ENCODE results near the gene FGFR3.
"Not testable (repeated sequence)": the region's sequence is repeated elsewhere in the genome, so short reads cannot be mapped to it uniquely, and the experiment has no call there.

The FGFR3 gene

DNA sequence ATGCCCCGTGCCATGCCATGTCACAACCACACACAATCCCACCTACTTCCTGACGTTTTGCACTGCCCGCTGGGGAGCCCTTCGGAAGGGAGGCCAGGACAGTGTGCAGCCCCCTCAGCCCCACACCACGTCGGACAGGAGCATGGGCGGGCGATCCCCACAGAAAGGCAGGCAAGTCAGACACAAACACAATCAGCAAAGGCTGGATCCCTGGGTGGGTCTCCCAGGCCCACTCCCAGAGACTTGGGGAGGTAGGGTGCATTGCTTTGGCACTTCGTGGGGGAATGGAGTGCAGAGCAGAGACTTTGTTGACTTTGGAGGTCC lies 48.8 kb downstream of the FGFR3 start:
- H3K4me3 ChIP-seq (replicated peaks; ENCODE audit: low read depth, low read length): no peak overlapping the region
- no peak for DNase-seq (ENCODE audit: low read depth)
- no peak for TF ChIP-seq CTCF (IDR thresholded peaks at IDR 0.05; ENCODE audit: low read length, missing control alignments)

- H3K4me3 ChIP-seq (replicated peaks; ENCODE audit: low read depth, low read length): no peak overlapping the region
- no peak for DNase-seq (ENCODE audit: low read depth)
- no peak for TF ChIP-seq CTCF (IDR thresholded peaks at IDR 0.05; ENCODE audit: low read length, missing control alignments)
These were observed 49.3 kb downstream of the FGFR3 start for GRCh38 chr4:1842339-1842895.

GRCh38 chr4:1842993-1843448 lies 49.9 kb downstream of the FGFR3 start:
- H3K4me3 ChIP-seq (replicated peaks; ENCODE audit: low read depth, low read length): no peak overlapping the region
- DNase-seq (ENCODE audit: low read depth): peak; percentile 87
- TF ChIP-seq CTCF (IDR thresholded peaks at IDR 0.05; ENCODE audit: low read length, missing control alignments): no peak

DNA sequence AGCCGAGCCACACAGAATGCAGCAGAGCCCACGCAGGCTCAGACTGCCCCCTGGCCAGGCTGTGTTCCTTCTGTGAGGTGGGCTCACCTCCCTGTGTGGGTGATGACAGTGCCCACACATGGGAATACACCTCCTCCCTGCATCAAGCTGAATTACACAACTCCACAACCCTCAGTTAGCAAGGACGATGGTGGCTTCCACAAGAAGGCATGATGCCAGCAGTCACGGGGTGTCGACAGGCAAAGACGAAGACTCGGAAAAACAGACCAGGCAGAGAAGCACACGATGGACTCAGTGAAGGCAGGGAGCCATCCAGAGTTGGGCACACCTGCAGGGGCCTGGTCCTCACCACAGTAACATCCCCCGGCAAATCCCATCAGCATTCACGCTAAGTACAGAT lies 50.8 kb downstream of the FGFR3 start:
- TF ChIP-seq CTCF (IDR thresholded peaks at IDR 0.05; ENCODE audit: low read length, missing control alignments): no peak
- peak; percentile 84 for DNase-seq (ENCODE audit: low read depth)

DNA sequence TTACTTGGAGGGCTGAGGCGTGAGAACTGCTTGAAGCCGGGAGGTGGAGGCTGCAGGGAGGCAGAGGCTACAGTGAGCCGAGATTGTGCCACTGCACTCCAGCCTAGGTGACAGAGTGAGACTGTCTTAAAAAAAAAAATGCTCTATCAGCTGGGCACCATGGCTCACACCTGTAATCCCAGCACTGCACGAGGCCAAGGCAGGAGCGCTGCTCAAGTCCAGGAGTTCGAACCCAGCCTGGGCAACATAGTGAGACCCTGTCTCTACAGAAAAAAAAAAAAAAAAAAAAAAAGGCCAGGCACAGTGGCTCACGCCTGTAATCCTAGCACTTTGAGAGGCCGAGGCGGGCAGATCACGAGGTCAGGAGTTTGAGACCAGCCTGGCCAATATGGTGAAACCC lies 51.5 kb downstream of the FGFR3 start:
- not testable (repeated sequence) for H3K4me3 ChIP-seq (replicated peaks; ENCODE audit: low read depth, low read length); DNase-seq (ENCODE audit: low read depth)

More for the DNA sequence above, 50.8 kb downstream of the FGFR3 start:
- H3K4me3 ChIP-seq (replicated peaks; ENCODE audit: low read depth, low read length): no peak overlapping the region

DNA sequence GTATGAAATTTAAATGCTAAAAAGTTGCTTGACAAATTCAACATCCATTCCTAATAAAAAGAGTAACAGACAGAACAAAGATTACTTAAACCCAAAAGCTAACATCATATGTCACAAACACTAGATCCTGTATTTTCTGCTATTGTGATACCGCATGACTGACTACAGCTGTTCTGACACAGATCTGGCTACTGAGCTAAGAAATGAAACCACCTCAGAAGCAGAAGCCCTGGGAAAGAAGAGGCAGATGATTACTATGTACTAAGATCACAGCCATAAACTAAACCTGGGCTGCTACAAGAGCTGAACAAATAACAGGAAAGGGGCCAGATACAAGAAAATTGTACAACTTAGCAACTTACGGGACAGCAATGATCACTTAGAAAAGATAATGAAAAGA lies 53.5 kb downstream of the FGFR3 start:
- DNase-seq (ENCODE audit: low read depth): no peak
- TF ChIP-seq CTCF (IDR thresholded peaks at IDR 0.05; ENCODE audit: low read length, missing control alignments): no peak
- H3K4me3 ChIP-seq (replicated peaks; ENCODE audit: low read depth, low read length): no peak overlapping the region

DNA sequence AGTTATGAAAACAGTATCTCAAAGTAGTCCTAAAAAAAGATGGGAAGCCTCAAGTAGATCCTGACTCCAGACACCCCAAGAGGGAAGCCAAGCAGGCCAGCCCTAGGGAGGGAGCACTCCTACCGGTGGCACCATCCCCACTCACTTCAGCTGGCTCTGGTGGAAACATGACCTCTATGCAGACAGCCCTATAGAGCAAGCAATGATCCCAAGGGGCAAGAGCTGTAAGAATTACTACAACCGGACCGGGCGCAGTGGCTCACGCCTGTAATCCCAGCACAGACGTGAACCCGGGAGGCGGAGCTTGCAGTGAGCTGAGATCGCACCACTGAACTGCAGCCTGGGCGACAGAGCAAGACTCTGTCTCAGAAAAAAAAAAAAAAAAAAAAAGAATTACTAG lies 57.2 kb downstream of the FGFR3 start:
- no peak for DNase-seq (ENCODE audit: low read depth)
- H3K4me3 ChIP-seq (replicated peaks; ENCODE audit: low read depth, low read length): no peak overlapping the region
- TF ChIP-seq CTCF (IDR thresholded peaks at IDR 0.05; ENCODE audit: low read length, missing control alignments): no peak
